Endodermal cell (in vitro differentiated cells): Measurements from ENCODE around the gene SUFU. TPM values are rescaled to one million over a fixed set of nuclear protein-coding genes. Genes with fewer than 3 reads are reported as not detected.

Experiments
- DNase-seq: peaks from one replicate; pipeline ENCODE4 v3.0.0-alpha.2; 2017
- H3K27ac ChIP-seq: 2 replicates; pipeline ENCODE4 v1.5.1; 2013; ENCODE audit warnings: mild to moderate bottlenecking, low read depth, low read length, moderate library complexity
- H3K27me3 ChIP-seq: 2 replicates; pipeline ENCODE4 v1.6.1; 2013; ENCODE audit warnings: mild to moderate bottlenecking, low read length, moderate library complexity; ENCODE audit not compliant: insufficient read depth, control insufficient read depth, poor library complexity, severe bottlenecking
- H3K36me3 ChIP-seq: 2 replicates; pipeline ENCODE4 v1.7.0; 2013; ENCODE audit warnings: mild to moderate bottlenecking, low read length, moderate library complexity; ENCODE audit not compliant: control insufficient read depth, insufficient read depth
- H3K4me1 ChIP-seq: one replicate; pipeline ENCODE4 v1.7.0; 2013; ENCODE audit warnings: low read length; ENCODE audit not compliant: control insufficient read depth, insufficient read depth
- H3K4me3 ChIP-seq: 2 replicates; pipeline ENCODE4 v1.5.1; 2013; ENCODE audit warnings: mild to moderate bottlenecking, low read length, moderate library complexity
- H3K9ac ChIP-seq: 2 replicates; pipeline ENCODE4 v1.6.1; 2013; ENCODE audit warnings: mild to moderate bottlenecking, low read length, moderate library complexity; ENCODE audit not compliant: poor library complexity, severe bottlenecking; ENCODE audit errors: extremely low read depth
- H3K9me3 ChIP-seq: 2 replicates; pipeline ENCODE4 v1.6.1; 2013; ENCODE audit warnings: mild to moderate bottlenecking, low read length, moderate library complexity; ENCODE audit not compliant: control insufficient read depth
- H3K27ac Mint-ChIP-seq: 2 replicates; pipeline ENCODE4 v1.8.0; 2020; ENCODE audit warnings: mixed read lengths
- H3K27me3 Mint-ChIP-seq: 2 replicates; pipeline ENCODE4 v1.8.0; 2021; ENCODE audit warnings: mild to moderate bottlenecking, mixed read lengths; ENCODE audit not compliant: insufficient read depth
- H3K36me3 Mint-ChIP-seq: 2 replicates; pipeline ENCODE4 v1.8.0; 2020; ENCODE audit warnings: low read depth, mixed read lengths
- H3K4me1 Mint-ChIP-seq: 2 replicates; pipeline ENCODE4 v1.8.0; 2020; ENCODE audit warnings: mixed read lengths
- H3K4me3 Mint-ChIP-seq: 2 replicates; pipeline ENCODE4 v1.8.0; 2020; ENCODE audit warnings: mild to moderate bottlenecking, moderate library complexity, mixed read lengths
- H3K9me3 Mint-ChIP-seq: 2 replicates; pipeline ENCODE4 v1.8.0; 2020; ENCODE audit warnings: mild to moderate bottlenecking, mixed read lengths
- CTCF ChIP-seq: fragments of 200-600 bp; sonication (generic); conservative IDR thresholded peaks from 2 replicates; pipeline ENCODE4 v1.5.0; 2021; ENCODE audit warnings: antibody characterized with exemption, mild to moderate bottlenecking
- WGBS, 2 experiments: methylation state at CpG; one replicate each; pipeline versions ENCODE4 v1.1.5 to v1.1.7; 2013; ENCODE audit warnings: missing lambda C conversion rate in 2 of 2, mixed read lengths in 1 of 2; ENCODE audit not compliant: insufficient coverage in 1 of 2, insufficient read length in 1 of 2; 5-methylcytosine and 5-hydroxymethylcytosine counted together
- total RNA-seq, 2 donors: library from RNA; stranded (reverse); fragmentation: NEBNext Ultra II Directional in 1 of 2; extraction: Animal tissue kit (Norgen Biotek cat#: 25700) in 1 of 2; gene quantifications; 2 replicates in 1 of 2; 3 replicates in 1 of 2; pipeline ENCODE4 v1.2.1, GENCODE V29; 2021

The SUFU gene
- total RNA-seq, 2 donors from 2014 or later, result 19.1 to 20.6 TPM

GRCh38 chr10:102507521-102507920 lies 3.7 kb downstream of the SUFU start:
- Mint-ChIP-seq H3K4me1 (peaks cover 36% of the 10 kb centered on the region), H3K4me3 (no peak overlapping the region), H3K36me3 (peaks cover 23% of the 10 kb centered on the region), H3K9me3 (no peaks in the 10 kb centered on the region), H3K27ac (no peak overlapping the region), H3K27me3 (peaks cover 12% of the 10 kb centered on the region)
- no peak overlapping the region for H3K9ac ChIP-seq
- WGBS, 2 experiments, result 93 to 100% methylated on average over 2 to 3 of the region's 3 CpGs
- DNase-seq, result no peak
- no peak for TF ChIP-seq CTCF
- H3K27me3 ChIP-seq, result no peaks in the 10 kb centered on the region
- no peak overlapping the region for H3K27ac ChIP-seq
- H3K9me3 ChIP-seq, result no peaks in the 10 kb centered on the region
- peaks cover 16% of the 10 kb centered on the region for H3K4me1 ChIP-seq
- peaks cover 24% of the 10 kb centered on the region for H3K36me3 ChIP-seq
- no peak overlapping the region for H3K4me3 ChIP-seq

- no peaks in the 10 kb centered on the region for H3K27me3 ChIP-seq
- no peaks in the 10 kb centered on the region for H3K9me3 ChIP-seq
- no peak overlapping the region for H3K9ac ChIP-seq
- WGBS, 2 experiments, result 100% methylated on average over 1 of the region's 1 CpG
- Mint-ChIP-seq H3K4me1 (peaks cover 36% of the 10 kb centered on the region), H3K27me3 (peaks cover 12% of the 10 kb centered on the region), H3K36me3 (peaks cover 33% of the 10 kb centered on the region), H3K27ac (no peak overlapping the region), H3K4me3 (no peak overlapping the region), H3K9me3 (no peaks in the 10 kb centered on the region)
- no peak overlapping the region for H3K4me3 ChIP-seq
- peaks cover 12% of the 10 kb centered on the region for H3K4me1 ChIP-seq
- DNase-seq, result no peak
- peaks cover 31% of the 10 kb centered on the region for H3K36me3 ChIP-seq
- no peak overlapping the region for H3K27ac ChIP-seq
- no peak for TF ChIP-seq CTCF
Measured at GRCh38 chr10:102508506-102508905, 4.7 kb downstream of the SUFU start.

GRCh38 chr10:102509387-102509786 lies 5.6 kb downstream of the SUFU start:
- Histone ChIP-seq H3K36me3 (peaks cover 40% of the 10 kb centered on the region), H3K27ac (no peak overlapping the region), H3K4me3 (no peak overlapping the region), H3K9ac (no peak overlapping the region), H3K4me1 (peaks cover 12% of the 10 kb centered on the region), H3K27me3 (no peaks in the 10 kb centered on the region), H3K9me3 (no peaks in the 10 kb centered on the region)
- Mint-ChIP-seq H3K9me3 (no peaks in the 10 kb centered on the region), H3K27me3 (peaks cover 12% of the 10 kb centered on the region), H3K36me3 (peaks cover 37% of the 10 kb centered on the region), H3K4me1 (peaks cover 36% of the 10 kb centered on the region), H3K4me3 (no peak overlapping the region), H3K27ac (no peak overlapping the region)
- DNase-seq, result no peak
- 48 to 50% methylated on average over 2 of the region's 2 CpGs for WGBS, 2 experiments
- TF ChIP-seq CTCF, result no peak
